ENCODE data around the gene TFAP2D. TPM values are rescaled to one million over a fixed set of nuclear protein-coding genes. Genes with fewer than 3 reads are reported as not detected.

Gene TFAP2D
- not detected for polyA plus RNA-seq (ENCODE audit: insufficient read length in 12 of 12)
- long read RNA-seq, donor 1 = 0 reads
- long read RNA-seq, donor 2 = 0 reads
- long read RNA-seq, donor 3 = 0 reads
- long read RNA-seq, donor 4 = 0 reads
- long read RNA-seq, donor 5 = 0 reads
- long read RNA-seq, donor 6 = 0 reads
- long read RNA-seq, donor 7 = 0 reads
- long read RNA-seq, donor 8 = 0 reads
- long read RNA-seq, donor 9 = 0 reads
- long read RNA-seq, donor 10 = 0 reads
- long read RNA-seq, donor 11 = 0 reads

- no peak for DNase-seq
Measured at GRCh38 chr6:50713226-50713625, at the start of gene TFAP2D. Gene TFAP2D (plus strand): TSS chr6:50713526. CDS start chr6:50714056, 530 bp downstream.

GRCh38 chr6:50663806-50664205, 49.5 kb upstream of the TFAP2D start:
- no peak for DNase-seq

- DNase-seq = no peak
Measured at GRCh38 chr6:50666089-50666488, 47.2 kb upstream of the TFAP2D start.

DNA sequence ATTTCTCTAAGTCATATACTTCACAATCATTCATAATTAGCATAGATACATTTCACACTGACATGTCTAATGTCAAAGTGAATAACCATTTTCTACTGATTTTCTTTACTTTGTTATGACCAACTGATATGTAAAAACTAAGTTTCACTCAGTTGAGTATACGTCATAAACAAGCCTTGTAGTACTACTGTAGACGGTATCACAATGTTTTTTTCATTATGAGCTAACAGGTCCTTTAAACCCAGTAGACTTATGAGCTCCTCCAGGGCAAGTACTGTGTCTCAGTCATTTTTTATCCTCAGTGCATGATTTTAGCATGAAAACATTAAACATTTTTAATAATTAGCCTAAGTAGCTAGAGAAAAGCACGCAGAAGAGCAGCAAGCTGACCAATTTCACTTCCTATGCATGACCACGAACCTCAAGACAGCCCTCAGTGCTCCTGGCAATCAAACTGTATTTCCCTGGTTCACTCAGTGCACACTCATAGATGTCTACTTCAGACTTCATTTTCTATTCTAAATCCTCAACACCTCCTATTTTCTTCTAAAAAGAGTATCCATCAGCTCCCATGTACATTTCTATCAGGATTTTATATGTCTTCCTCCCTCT, 32.0 kb upstream of the TFAP2D start:
- no peak for DNase-seq

GRCh38 chr6:50689210-50689609, 24.1 kb upstream of the TFAP2D start:
- DNase-seq = no peak

- no peak for DNase-seq
Measured at GRCh38 chr6:50691814-50692495, 21.4 kb upstream of the TFAP2D start.

DNA sequence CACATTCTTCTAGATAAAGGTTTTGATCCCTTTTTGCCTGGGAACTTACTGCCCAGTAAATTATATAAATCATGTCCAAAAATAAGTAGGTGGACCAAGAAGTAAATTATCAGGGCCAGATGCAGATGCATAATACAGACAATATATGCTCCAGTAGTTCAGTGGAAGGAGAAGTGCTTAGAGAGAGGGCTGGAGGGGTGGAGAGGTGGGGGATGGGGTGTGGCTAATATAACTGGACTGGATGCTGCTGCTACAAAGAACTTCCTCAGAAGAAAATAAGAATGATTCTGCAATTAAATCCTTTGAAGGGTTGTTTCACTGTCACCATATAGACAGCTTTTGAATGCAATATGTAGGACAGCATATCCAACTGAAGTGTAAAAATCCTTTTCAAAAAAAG, 14.8 kb upstream of the TFAP2D start:
- no peak for DNase-seq

DNA sequence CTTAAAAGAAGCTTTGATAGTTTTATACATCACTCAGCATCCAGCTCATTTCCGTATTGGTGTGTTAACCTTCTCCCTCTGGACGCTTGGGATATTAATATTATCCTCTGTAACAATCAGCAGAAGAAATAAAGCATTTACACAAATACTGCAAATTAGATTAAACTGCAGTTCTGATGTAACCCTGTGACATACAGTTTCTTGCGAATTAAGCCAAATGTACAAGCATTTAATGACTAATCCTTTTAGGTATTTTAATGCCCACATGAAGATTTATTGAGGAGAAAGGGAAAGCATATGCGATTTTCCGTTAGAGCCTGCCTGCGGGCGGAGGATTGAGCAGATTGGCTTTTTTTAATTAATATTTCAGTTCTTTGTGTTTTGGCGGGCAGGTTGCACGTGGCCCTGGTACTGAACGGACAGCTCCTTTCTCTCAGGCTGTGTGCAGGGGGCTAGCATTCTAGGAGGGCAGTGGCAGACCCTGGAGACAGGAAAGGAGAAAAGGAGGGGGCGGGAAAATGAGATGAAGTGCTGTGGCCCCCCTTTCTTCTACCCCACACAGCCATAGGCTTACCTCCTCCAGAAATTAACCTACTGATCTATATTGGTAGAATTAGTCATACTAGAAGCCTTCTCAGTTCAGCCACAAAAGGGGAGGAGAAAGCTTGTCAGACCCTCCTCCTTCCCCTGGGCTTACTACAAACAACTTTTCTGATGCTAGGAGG, 14.1 kb upstream of the TFAP2D start:
- peak; percentile 1 for DNase-seq

DNA sequence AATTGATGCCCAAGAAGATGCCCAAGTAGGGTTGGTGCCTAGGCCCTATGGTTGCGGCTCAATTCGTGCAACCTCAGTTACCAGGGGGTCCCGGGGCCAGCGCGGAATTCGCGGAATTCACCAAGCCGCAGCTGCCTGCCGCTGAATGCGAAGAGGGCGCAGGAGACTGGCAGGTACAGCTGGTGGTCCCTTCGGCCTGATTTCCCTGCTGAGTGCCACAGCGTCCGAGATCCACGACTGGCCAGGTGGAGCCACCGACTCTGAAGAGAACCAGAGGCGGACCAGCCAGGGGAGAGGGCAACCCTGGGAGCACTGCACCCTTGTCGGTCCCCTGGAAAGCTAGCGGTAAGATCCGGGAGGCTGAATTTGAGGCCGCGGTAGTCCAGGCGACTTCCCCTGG, 6.8 kb upstream of the TFAP2D start:
- no peak for DNase-seq

GRCh38 chr6:50707191-50707590, 6.1 kb upstream of the TFAP2D start:
- DNase-seq = no peak

DNA sequence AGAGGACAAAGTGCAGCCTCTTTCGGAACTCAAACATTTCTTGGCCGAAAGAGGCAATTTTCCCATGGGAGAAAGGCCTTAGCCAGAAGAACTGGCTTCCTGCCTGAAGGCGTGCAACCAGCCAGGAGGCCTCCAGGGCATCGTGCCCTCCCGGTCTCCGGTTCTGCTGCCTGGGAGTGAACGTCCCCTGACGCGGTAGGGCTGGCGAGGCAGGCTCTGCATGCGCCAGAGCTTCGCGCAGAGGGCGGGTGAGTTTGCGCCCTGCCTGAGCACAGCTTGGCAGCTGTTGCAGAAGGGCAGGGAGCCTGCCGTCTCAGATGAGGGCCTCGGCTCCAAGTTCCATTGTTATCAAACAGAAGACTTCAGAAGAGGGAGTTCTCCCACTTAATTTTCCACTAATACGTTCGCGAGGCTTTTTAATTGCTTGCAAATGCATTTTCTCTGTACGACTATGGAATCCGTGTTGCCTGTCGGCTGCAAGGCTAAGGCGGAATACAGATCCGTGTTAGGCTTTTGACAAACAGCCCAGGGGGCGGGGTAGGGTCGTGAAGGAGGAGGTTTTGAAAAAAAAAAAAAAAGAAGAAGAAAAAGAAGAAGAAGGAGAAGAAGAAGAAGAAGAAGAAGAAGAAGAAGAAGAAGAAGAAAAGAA, 5.5 kb upstream of the TFAP2D start:
- peak; percentile 0 for DNase-seq

DNA sequence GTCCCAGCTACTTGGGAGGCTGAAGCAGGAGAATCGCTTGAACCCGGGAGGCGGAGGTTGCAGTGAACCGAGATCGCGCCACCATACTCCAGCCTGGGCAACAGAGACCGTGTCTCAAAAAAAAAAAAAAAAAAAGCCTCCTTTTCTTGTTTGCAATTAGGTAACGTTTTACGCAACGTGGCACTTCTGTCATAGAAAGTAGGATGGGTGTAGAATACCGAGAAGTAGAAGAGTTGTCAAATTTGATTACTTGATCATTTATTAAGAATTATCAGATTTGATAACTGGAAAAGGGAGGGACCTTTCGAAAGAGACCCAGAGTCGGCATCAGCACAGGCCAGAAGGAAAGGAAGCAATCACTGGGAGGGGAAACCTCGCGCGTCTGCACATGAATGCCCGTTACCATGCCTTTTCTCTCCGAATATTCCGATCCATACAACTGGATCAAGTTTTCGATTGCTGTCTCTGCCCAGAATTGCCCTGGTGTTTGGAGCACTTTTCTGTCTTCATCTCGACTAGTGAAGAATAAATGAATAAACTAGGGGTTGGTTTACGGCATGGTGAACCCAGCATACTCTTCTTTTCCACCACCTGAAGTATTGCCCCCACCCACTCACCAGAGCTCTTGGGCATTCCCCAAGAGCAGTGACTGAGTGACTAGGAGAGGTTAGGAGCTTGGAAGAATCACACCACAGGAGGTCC, 4.5 kb upstream of the TFAP2D start:
- no peak for DNase-seq

DNA sequence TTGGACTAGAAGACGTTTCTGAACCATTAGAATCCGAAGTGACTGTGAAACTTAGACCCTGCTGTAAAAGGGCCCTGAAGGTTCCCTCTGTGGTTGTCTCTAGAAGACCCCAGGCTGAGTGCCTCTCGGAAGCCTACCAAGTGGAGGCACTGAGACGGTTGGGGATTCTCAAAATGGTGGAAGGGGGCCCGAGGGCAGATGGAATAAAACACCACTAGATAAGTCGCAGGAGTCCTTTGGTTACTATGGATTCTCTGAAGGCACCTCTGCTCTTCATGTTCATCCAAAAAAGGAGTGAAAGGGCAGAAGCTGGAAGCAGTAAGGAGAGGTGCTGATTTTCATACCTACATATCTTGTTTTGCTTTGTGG, 4.0 kb upstream of the TFAP2D start:
- DNase-seq = no peak

DNA sequence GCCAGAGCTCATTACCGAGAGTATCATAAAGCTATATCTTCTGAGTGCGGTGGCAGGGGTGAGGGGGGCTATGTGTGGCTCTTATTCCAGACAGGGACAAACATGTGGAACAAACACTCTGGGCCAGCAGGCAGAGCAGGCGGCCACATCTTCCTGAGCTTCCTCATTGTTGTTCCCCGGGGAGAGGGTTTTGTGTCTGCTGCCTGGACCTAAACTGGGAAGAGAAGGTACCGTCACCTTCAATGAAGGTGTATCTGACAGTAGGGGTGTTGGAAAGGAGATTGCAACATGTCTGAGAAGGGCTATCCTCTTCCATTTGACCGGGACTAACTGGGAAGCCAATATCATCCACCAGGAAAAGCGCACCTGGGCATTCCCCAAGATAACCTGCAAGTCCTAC, 1.6 kb upstream of the TFAP2D start:
- no peak for DNase-seq

GRCh38 chr6:50712291-50712690, 1.0 kb upstream of the TFAP2D start:
- no peak for DNase-seq

DNA sequence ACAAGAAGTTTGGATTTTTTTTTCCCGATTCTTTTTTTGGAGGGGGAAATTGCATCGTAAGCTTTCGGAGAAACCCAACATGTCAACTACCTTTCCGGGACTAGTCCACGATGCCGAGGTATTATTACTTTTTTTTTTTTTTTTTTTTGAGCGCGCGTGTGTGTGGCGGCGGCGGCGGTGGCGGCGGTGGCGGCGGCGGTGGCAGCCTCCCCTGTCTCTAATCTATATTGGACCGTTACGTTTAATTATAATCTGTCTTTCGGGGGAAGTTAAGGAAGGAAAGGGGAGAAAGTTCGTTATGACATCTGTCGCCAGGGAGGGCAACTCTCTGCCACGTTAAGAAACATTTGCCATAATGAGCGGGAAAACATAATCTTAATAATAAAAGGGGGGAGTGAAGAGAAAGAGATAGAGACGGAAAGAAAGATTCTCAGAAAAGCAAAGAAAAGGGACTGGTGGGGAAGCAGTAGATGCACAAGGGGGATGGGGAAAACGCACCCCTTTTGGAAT, 706 bp downstream of the TFAP2D start:
- no peak for DNase-seq

DNA sequence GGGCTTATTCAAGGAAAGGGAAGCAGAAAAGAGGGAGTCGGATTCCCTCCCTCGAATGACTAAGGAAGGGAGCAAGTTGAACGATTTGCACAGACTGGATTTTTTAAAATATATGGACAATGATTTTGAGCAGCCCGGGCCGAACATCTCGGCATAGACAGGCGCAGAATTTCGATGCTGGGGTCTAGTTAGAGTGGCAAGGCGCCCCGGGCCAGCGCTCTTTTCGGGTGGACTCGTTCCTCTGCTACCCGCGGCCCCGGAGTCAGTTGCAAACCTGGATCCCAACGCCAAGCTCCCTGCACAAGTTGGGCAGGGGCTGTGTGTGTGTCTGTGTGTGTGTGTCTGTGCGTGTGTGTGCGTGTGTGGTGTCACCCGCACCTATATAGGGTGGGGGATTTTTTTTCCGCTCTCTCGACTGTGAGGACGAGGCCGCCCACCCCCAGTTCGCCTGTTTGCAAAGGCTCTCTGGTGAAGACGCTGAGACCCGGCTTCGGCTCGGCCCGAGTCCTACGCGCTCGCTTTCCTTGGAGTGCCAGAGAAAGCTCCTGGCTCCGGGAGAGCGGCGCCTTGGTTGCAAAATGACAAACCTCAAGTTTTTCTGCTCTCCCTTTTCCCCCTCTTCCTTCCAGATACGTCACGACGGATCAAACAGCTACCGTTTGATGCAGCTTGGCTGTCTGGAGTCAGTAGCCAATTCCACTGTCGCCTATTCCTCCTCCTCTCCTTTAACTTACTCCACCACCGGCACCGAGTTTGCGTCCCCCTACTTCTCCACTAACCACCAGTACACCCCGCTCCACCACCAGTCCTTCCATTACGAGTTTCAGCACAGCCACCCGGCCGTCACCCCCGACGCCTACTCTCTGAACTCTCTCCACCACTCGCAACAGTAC, 1.4 kb downstream of the TFAP2D start:
- DNase-seq = no peak

- no peak for DNase-seq
Measured at GRCh38 chr6:50716899-50717509, 3.7 kb downstream of the TFAP2D start.

DNA sequence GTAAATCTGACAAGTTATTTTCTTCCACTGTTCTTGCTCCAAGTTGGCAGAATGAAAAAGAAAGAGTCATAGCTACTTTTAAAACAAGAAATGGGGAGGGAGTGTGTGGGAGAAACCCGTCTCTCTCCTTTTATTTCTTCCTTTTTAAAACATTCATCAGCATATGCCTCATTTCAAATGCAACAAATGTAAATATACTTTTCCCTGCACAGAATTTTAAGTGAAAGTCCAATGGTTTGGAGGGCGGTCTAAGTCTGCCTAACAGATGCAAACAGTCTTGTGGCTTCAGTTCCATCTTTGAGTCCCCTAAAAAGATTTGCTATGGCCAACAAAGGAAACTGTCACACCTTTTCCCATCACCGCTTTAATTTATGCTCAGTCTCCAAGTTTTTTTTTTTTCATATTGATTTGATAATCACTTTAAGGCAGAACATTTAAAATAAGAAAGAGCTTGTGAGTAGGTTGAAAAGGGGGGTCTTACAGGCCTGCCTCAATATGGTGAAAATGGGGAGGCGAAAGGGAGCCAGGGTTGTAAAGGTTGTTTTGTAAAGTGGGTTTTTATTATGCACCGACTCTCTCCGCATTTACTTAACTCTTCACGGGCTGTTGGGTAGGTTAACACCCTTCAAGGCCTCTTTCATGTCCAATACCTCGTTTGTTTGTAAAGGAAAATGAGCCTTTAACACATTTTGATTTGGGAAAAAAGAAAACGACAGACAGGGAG, 4.6 kb downstream of the TFAP2D start:
- no peak for DNase-seq

Measured in muscle of arm (tissue), 14 donors.